K562 (cell line): ENCODE data around the gene GET3.

Experiments
- BHLHE40 ChIP-seq: IDR thresholded peaks from 2 replicates; pipeline ENCODE4 v1.6.1; 2011; ENCODE audit warnings: low read length, improper control_type of control experiment
- EP300 ChIP-seq: IDR thresholded peaks from 2 replicates; pipeline ENCODE4 v1.6.1; 2012; ENCODE audit warnings: low read length, improper control_type of control experiment
- GATA2 ChIP-seq: sonication (generic); formaldehyde crosslinking; IDR thresholded peaks from 2 replicates; pipeline ENCODE4 v1.4.0; 2020; ENCODE audit warnings: mild to moderate bottlenecking, missing genetic modification reagents
- HNRNPLL ChIP-seq: fragments of 200-400 bp; formaldehyde crosslinking; IDR thresholded peaks from 2 replicates; pipeline ENCODE4 v1.6.1; 2017; ENCODE audit warnings: low read length, low read depth, mild to moderate bottlenecking; ENCODE audit not compliant: poor library complexity, severe bottlenecking
- POLR2A ChIP-seq: fragments of 450-650 bp; conservative IDR thresholded peaks from 2 replicates; pipeline ENCODE4 v1.6.1; 2016
- TAF1 ChIP-seq: IDR thresholded peaks from 2 replicates; pipeline ENCODE4 v1.6.1; 2011; ENCODE audit warnings: mild to moderate bottlenecking, low read length, moderate library complexity; ENCODE audit not compliant: insufficient read depth, control insufficient read depth, severe bottlenecking; ENCODE audit errors: extremely low read depth
- TF ChIP-seq, protein P1 (sequence below), 2 experiments: fragments of 200-800 bp in 1 of 2; sonication (Bioruptor generic) in 1 of 2; sonication (generic) in 1 of 2; formaldehyde crosslinking in 1 of 2; IDR thresholded peaks in 1 of 2; conservative IDR thresholded peaks in 1 of 2; 2 replicates each; pipeline versions ENCODE4 v1.5.0 to v1.6.1; 2016 to 2020; ENCODE audit warnings: missing compliant biosample characterization in 1 of 2, missing genetic modification characterization in 1 of 2, missing genetic modification reagents in 1 of 2
- TF ChIP-seq, protein P2 (sequence below): sonication (generic); formaldehyde crosslinking; IDR thresholded peaks from 2 replicates; pipeline ENCODE4 v1.9.0; 2022; ENCODE audit warnings: mild to moderate bottlenecking, missing genetic modification reagents
- TF ChIP-seq, protein P3 (sequence below), 3 experiments: fragments of 200-800 bp in 1 of 3; fragments of 250-450 bp in 1 of 3; fragments of 450-650 bp in 1 of 3; sonication (Bioruptor Pico) in 1 of 3; sonication (Bioruptor generic) in 1 of 3; formaldehyde crosslinking in 1 of 3; IDR thresholded peaks; 2 replicates each; pipeline versions ENCODE4 v1.6.1 to v1.8.0; 2016 to 2022; ENCODE audit warnings: mild to moderate bottlenecking in 2 of 3, missing genetic modification characterization in 2 of 3, missing compliant biosample characterization in 1 of 3, moderate library complexity in 1 of 3
- TF ChIP-seq, protein P4 (sequence below): fragments of 450-650 bp; formaldehyde crosslinking; IDR thresholded peaks from 2 replicates; pipeline ENCODE4 v1.4.0; 2022; ENCODE audit warnings: missing genetic modification characterization

DNA sequence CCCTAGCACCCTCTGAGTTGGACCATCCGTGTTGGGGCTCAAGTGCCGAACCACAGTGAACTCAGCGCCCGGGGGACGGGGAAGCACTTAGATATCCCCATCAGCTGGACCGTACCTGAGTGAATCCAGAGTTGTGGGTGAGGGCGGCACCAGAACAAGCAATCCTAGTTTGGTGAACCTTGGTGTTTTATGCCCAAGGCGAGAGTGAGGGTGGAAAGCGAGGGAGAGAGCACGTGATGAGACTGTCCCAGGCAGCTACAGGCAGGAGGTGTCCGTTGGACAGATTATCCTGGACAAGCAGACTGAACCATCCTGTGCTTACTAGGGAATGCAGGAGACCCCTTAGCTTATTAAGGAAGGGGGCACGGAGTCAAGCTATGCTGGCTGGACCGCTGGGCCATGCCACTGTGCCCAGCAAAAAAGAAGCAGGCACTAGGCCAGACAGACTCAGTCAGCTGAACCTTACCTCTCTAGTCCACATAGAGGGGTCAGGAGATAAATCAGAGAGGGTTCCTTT lies 596 bp downstream of the GET3 start:
- TF ChIP-seq, protein P1, sequence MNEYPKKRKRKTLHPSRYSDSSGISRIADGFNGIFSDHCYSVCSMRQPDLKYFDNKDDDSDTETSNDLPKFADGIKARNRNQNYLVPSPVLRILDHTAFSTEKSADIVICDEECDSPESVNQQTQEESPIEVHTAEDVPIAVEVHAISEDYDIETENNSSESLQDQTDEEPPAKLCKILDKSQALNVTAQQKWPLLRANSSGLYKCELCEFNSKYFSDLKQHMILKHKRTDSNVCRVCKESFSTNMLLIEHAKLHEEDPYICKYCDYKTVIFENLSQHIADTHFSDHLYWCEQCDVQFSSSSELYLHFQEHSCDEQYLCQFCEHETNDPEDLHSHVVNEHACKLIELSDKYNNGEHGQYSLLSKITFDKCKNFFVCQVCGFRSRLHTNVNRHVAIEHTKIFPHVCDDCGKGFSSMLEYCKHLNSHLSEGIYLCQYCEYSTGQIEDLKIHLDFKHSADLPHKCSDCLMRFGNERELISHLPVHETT (CRISPR knock-in tag; conservative IDR thresholded peaks at IDR 0.05 in 1 of 2, IDR thresholded peaks at IDR 0.05 in 1 of 2): no peak
- no peak for TF ChIP-seq POLR2A
- no peak for TF ChIP-seq BHLHE40
- TF ChIP-seq, protein P2, sequence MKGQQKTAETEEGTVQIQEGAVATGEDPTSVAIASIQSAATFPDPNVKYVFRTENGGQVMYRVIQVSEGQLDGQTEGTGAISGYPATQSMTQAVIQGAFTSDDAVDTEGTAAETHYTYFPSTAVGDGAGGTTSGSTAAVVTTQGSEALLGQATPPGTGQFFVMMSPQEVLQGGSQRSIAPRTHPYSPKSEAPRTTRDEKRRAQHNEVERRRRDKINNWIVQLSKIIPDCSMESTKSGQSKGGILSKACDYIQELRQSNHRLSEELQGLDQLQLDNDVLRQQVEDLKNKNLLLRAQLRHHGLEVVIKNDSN (CRISPR knock-in tag): no peak
- TF ChIP-seq, protein P3, sequence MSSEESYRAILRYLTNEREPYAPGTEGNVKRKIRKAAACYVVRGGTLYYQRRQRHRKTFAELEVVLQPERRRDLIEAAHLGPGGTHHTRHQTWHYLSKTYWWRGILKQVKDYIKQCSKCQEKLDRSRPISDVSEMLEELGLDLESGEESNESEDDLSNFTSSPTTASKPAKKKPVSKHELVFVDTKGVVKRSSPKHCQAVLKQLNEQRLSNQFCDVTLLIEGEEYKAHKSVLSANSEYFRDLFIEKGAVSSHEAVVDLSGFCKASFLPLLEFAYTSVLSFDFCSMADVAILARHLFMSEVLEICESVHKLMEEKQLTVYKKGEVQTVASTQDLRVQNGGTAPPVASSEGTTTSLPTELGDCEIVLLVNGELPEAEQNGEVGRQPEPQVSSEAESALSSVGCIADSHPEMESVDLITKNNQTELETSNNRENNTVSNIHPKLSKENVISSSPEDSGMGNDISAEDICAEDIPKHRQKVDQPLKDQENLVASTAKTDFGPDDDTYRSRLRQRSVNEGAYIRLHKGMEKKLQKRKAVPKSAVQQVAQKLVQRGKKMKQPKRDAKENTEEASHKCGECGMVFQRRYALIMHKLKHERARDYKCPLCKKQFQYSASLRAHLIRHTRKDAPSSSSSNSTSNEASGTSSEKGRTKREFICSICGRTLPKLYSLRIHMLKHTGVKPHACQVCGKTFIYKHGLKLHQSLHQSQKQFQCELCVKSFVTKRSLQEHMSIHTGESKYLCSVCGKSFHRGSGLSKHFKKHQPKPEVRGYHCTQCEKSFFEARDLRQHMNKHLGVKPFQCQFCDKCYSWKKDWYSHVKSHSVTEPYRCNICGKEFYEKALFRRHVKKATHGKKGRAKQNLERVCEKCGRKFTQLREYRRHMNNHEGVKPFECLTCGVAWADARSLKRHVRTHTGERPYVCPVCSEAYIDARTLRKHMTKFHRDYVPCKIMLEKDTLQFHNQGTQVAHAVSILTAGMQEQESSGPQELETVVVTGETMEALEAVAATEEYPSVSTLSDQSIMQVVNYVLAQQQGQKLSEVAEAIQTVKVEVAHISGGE (CRISPR knock-in tag; IDR thresholded peaks at IDR 0.05): no peak
- no peak for TF ChIP-seq GATA2 (CRISPR knock-in tag)
- TF ChIP-seq, protein P4, sequence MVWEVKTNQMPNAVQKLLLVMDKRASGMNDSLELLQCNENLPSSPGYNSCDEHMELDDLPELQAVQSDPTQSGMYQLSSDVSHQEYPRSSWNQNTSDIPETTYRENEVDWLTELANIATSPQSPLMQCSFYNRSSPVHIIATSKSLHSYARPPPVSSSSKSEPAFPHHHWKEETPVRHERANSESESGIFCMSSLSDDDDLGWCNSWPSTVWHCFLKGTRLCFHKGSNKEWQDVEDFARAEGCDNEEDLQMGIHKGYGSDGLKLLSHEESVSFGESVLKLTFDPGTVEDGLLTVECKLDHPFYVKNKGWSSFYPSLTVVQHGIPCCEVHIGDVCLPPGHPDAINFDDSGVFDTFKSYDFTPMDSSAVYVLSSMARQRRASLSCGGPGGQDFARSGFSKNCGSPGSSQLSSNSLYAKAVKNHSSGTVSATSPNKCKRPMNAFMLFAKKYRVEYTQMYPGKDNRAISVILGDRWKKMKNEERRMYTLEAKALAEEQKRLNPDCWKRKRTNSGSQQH (CRISPR knock-in tag): no peak
- TF ChIP-seq EP300: no peak
- no peak for TF ChIP-seq HNRNPLL
- TF ChIP-seq TAF1: no peak
